ENCODE measurements around the gene OLFM1. TPM values are rescaled to one million over a fixed set of nuclear protein-coding genes. Genes with fewer than 3 reads are reported as not detected.

Gene OLFM1
- total RNA-seq, 2 donors from 2014 or later = 7.6 to 9.7 TPM

DNA sequence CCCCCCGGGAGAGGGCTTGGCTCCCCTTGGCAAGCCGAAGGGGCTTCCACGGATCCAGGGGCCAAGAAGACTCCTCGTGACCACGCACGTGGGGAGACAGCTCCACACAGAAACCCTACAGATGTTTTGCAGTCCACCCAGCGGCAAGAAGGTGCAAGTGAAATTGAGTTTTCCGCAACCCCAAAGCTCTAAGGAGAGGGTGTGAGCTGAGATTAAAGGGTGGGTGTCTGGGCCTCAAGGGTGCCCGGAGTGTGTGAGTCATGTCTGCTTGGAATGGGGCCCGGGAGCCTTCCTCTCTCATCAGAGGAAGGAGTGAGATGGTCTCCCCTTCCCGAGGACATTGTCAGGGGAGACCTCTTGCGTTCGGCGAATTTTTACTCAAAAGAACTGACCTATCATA lies 79.1 kb downstream of the OLFM1 start:
- DNase-seq (ENCODE audit: low spot score) = no peak
- no peaks in the 10 kb centered on the region for H3K36me3 ChIP-seq
- no peaks in the 10 kb centered on the region for H3K9me3 ChIP-seq
- H3K27me3 ChIP-seq = no peaks in the 10 kb centered on the region
- TF ChIP-seq CTCF (IDR thresholded peaks at IDR 0.05) = no peak
- no peak overlapping the region for H3K27ac ChIP-seq
- no peaks in the 10 kb centered on the region for H3K4me1 ChIP-seq
- no peak overlapping the region for H3K4me3 ChIP-seq

GRCh38 chr9:135167356-135167755 lies 79.9 kb downstream of the OLFM1 start:
- Histone ChIP-seq H3K27me3 (no peaks in the 10 kb centered on the region), H3K36me3 (no peaks in the 10 kb centered on the region), H3K9me3 (no peaks in the 10 kb centered on the region), H3K4me3 (no peak overlapping the region), H3K4me1 (no peaks in the 10 kb centered on the region), H3K27ac (no peak overlapping the region)
- no peak for TF ChIP-seq CTCF (IDR thresholded peaks at IDR 0.05)
- DNase-seq (ENCODE audit: low spot score) = no peak

DNA sequence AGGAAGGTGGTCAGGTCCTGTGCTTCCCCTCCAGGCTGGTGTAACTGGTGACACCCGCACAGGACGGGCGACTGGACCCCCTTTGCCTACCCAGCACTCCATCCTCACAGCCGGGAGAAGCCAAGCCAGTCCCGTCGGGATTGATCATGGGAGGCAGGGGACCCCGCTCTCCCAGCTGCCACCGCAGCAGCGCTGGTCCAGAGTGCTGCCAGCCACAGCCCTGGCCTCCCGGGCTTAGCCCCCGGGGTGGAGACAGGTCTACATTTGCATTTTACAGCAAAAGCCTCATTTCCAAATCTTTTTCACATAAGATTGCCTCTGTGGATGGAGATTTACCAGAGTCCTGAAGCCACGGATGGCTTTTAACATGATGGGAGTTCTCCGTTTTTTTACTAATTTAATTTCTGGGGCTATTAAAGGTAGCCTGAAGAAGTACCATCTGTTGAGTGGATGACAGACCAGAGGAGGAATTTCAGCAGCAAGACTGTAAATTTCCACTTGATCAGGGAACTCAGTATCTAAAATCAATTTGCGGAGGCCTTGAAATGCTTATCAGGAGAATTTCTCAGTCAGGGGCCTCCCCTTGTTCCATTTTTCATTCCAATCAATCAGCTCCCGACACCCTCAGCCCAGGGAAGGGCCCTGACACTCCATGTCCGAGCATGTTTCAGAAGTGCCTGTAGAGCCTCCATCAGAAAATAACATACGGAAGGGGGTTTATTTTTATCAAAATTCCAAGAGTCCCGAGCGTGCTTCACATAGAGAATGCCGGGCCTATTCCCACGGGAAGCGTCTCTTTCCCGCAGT lies 80.6 kb downstream of the OLFM1 start:
- Histone ChIP-seq H3K27me3 (no peaks in the 10 kb centered on the region), H3K4me3 (no peak overlapping the region), H3K9me3 (no peaks in the 10 kb centered on the region), H3K4me1 (no peaks in the 10 kb centered on the region), H3K36me3 (no peaks in the 10 kb centered on the region), H3K27ac (no peak overlapping the region)
- no peak for DNase-seq (ENCODE audit: low spot score)
- no peak for TF ChIP-seq CTCF (IDR thresholded peaks at IDR 0.05)

GRCh38 chr9:135169709-135170226 lies 82.3 kb downstream of the OLFM1 start:
- H3K27me3 ChIP-seq = no peaks in the 10 kb centered on the region
- no peak for TF ChIP-seq CTCF (IDR thresholded peaks at IDR 0.05)
- H3K4me3 ChIP-seq = no peak overlapping the region
- no peaks in the 10 kb centered on the region for H3K36me3 ChIP-seq
- no peak for DNase-seq (ENCODE audit: low spot score)
- H3K27ac ChIP-seq = no peak overlapping the region
- H3K9me3 ChIP-seq = no peaks in the 10 kb centered on the region
- H3K4me1 ChIP-seq = no peaks in the 10 kb centered on the region

DNA sequence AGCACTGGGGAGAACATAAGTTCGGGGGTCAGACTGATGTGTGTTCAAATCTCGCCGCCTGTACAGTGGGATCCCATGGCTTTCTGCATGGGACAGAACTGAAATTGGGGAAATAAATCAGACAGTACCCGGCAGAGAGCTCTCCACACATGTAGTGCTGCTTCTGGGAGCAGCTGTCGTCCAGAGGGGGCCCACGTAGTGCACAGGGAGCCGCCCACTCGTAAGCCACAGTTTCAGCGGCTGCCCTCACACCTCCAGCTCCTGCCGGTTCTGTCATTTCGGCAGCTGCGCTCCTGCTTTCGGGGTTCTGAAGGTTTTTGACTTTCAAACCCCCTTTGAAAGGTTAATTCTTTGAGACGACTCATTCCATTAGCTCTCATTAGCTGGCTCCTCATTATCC lies 83.1 kb downstream of the OLFM1 start:
- no peaks in the 10 kb centered on the region for H3K27me3 ChIP-seq
- TF ChIP-seq CTCF (IDR thresholded peaks at IDR 0.05) = no peak
- no peak overlapping the region for H3K4me3 ChIP-seq
- H3K4me1 ChIP-seq = no peaks in the 10 kb centered on the region
- no peak for DNase-seq (ENCODE audit: low spot score)
- H3K27ac ChIP-seq = no peak overlapping the region
- H3K9me3 ChIP-seq = no peaks in the 10 kb centered on the region
- H3K36me3 ChIP-seq = no peaks in the 10 kb centered on the region

Other genes with a start within 250 kb of the OLFM1 start
- not detected for gene FCN2, start 206.9 kb upstream of the OLFM1 start, total RNA-seq
- 1 to 10 TPM in 1 of 2 donors, under 1 TPM in 1; 0.63 to 2.1 TPM for gene FCN1, start 169.8 kb upstream of the OLFM1 start, total RNA-seq

Measured in right atrium auricular region (tissue), 2 donors.